ENCODE data around the gene RHPN2. TPM values are rescaled to one million over a fixed set of nuclear protein-coding genes. Genes with fewer than 3 reads are reported as not detected.

Gene RHPN2
- total and polyA plus RNA-seq, 2 of the 13 experiments (the other 11 are each of a cell fraction or from before 2014, with no cell fraction given) = 20.3 to 48.0 TPM

DNA sequence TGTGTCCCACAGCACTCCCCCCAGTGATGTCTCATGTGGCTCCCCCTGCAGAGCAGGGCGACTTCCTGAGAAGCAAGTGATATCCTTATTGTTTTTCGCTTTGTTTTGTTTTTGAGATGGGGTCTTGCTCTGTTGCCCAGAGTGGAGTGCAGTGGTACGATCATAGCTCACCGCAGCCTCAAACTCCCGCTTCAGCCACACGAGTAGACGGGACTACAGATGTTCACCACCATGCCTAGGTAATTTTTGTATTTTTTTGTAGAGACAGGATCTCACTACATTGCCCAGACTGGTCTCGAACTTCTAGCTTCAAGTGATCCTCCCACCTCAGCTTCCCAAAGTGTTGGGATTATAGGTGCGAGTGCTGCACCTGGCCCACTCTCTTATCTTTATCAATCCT, 97.9 kb downstream of the RHPN2 start:
- Histone ChIP-seq H4K20me1 (ENCODE audit: insufficient read depth, low read length) (no peaks in the 10 kb centered on the region), H3K4me1 (ENCODE audit: insufficient read depth, low read length) (peaks cover 12% of the 10 kb centered on the region), H3K27me3 (ENCODE audit: control insufficient read depth in 1 of 2, insufficient read depth in 2 of 2, low read length in 2 of 2) (no peaks in the 10 kb centered on the region; a peak in 1 of 5 replicates), H3K79me2 (ENCODE audit: insufficient read depth, low read length) (peaks cover 9% of the 10 kb centered on the region), H2AFZ (ENCODE audit: low read length) (no peak overlapping the region), H3K27ac (ENCODE audit: extremely low read length, insufficient read depth, low read length) (no peak overlapping the region), H3K9ac (ENCODE audit: insufficient read depth, low read depth, low read length) (no peak overlapping the region), H3K36me3 (replicated peaks in 1 of 2; ENCODE audit: control insufficient read depth in 1 of 2, insufficient read depth in 2 of 2, low read length in 2 of 2) (peaks cover 6 to 11% of the 10 kb centered on the region in 2 experiments; a peak in 4 of 5 replicates), H3K9me3 (ENCODE audit: low read length) (no peaks in the 10 kb centered on the region), H3K4me3 (replicated peaks in 1 of 3; ENCODE audit: insufficient read depth in 1 of 3, low read depth in 2 of 3, low read length in 3 of 3) (no peak overlapping the region), H3K4me2 (ENCODE audit: low read depth, low read length) (no peak overlapping the region)
- intact Hi-C loops (cut with micrococcal nuclease; ENCODE audit: unreplicated experiment) (no loop called here), in situ Hi-C loops (cut with HindIII; ENCODE audit: extremely low pct_ligation_motif_present, low pct_unique_long_range_greater_than_20kb) (no loop called here)
- no peak for FAIRE-seq
- CTCF ChIA-PET (ENCODE audit: low intra/inter-chr PET ratio, low total read pairs) = no interaction called here
- no peak for DNase-seq (ENCODE audit: low spot score)
- POLR2A ChIA-PET = no interaction called here
- no TSS peak for BruUV-seq (replicated peaks)
- TF ChIP-seq SRSF1 (optimal IDR thresholded peaks at IDR 0.05; ENCODE audit: low read depth, low read length) = no peak
- TF ChIP-seq MXD1 (CRISPR knock-in tag; IDR thresholded peaks at IDR 0.05) = no peak
- TF ChIP-seq SP1 (IDR thresholded peaks at IDR 0.05) = no peak
- TF ChIP-seq SP1 (CRISPR knock-in tag; IDR thresholded peaks at IDR 0.05) = no peak
- 97% methylated on average over 9 of the region's 9 CpGs for WGBS (ENCODE audit: low lambda C conversion rate)
- no peak for ATAC-seq

DNA sequence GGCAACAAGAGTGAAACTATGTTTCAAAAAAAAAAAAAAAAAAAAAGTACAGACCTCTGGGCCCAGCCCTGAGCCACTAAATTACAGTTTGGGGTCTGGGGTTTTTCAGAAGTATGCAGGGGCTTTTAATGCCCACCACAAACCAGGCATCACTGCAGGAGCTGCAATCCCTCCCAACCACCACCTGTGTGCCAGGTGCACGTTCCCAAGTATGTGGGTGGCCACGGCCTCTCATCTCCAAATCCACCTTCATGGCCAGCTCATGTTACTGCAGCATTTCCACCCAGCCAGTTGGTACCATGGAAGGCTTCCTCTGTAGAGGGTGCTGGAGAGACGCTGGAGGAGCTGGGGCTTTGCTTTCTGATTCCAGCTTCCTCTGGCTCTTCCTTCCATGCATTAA, 119.4 kb downstream of the RHPN2 start:
- ChIA-PET POLR2A (no interaction called here), CTCF (ENCODE audit: low intra/inter-chr PET ratio, low total read pairs) (no interaction called here)
- no TSS peak for BruUV-seq (replicated peaks)
- Histone ChIP-seq H3K9ac (ENCODE audit: insufficient read depth, low read depth, low read length) (no peak overlapping the region), H3K79me2 (ENCODE audit: insufficient read depth, low read length) (no peaks in the 10 kb centered on the region), H3K27me3 (ENCODE audit: control insufficient read depth in 1 of 2, insufficient read depth in 2 of 2, low read length in 2 of 2) (no peaks in the 10 kb centered on the region), H3K4me2 (ENCODE audit: low read depth, low read length) (no peak overlapping the region), H3K4me1 (ENCODE audit: insufficient read depth, low read length) (no peaks in the 10 kb centered on the region), H2AFZ (ENCODE audit: low read length) (no peak overlapping the region), H3K36me3 (replicated peaks in 1 of 2; ENCODE audit: control insufficient read depth in 1 of 2, insufficient read depth in 2 of 2, low read length in 2 of 2) (peaks cover 4 to 20% of the 10 kb centered on the region in 2 experiments; a peak in 4 of 5 replicates), H3K27ac (ENCODE audit: extremely low read length, insufficient read depth, low read length) (no peak overlapping the region), H4K20me1 (ENCODE audit: insufficient read depth, low read length) (no peaks in the 10 kb centered on the region), H3K9me3 (ENCODE audit: low read length) (no peaks in the 10 kb centered on the region), H3K4me3 (replicated peaks in 1 of 3; ENCODE audit: insufficient read depth in 1 of 3, low read depth in 2 of 3, low read length in 3 of 3) (no peak overlapping the region)
- in situ Hi-C loops (cut with HindIII; ENCODE audit: extremely low pct_ligation_motif_present, low pct_unique_long_range_greater_than_20kb) (no loop called here), intact Hi-C loops (cut with micrococcal nuclease; ENCODE audit: unreplicated experiment) (no loop called here)
- no peak for FAIRE-seq
- ATAC-seq = no peak
- DNase-seq (ENCODE audit: low spot score) = no peak
- WGBS (ENCODE audit: low lambda C conversion rate) = 95% methylated on average over 2 of the region's 3 CpGs
- TF ChIP-seq IRF2 (CRISPR knock-in tag; IDR thresholded peaks at IDR 0.05) (no peak), RFXAP (CRISPR knock-in tag; IDR thresholded peaks at IDR 0.05; ENCODE audit: borderline replicate concordance) (no peak), AHR (CRISPR knock-in tag; IDR thresholded peaks at IDR 0.05) (no peak), BRF2 (CRISPR knock-in tag; IDR thresholded peaks at IDR 0.05) (no peak), PITX1 (CRISPR knock-in tag; IDR thresholded peaks at IDR 0.05) (no peak), TBP (CRISPR knock-in tag; IDR thresholded peaks at IDR 0.05) (no peak), ZNF264 (CRISPR knock-in tag; IDR thresholded peaks at IDR 0.05) (no peak), ZNF605 (CRISPR knock-in tag; IDR thresholded peaks at IDR 0.05) (no peak), DRAP1 (CRISPR knock-in tag; IDR thresholded peaks at IDR 0.05) (no peak), ZFP1 (CRISPR knock-in tag; IDR thresholded peaks at IDR 0.05) (no peak), ZSCAN30 (CRISPR knock-in tag; IDR thresholded peaks at IDR 0.05) (no peak), AGO2 (optimal IDR thresholded peaks at IDR 0.05; ENCODE audit: low read depth, low read length) (no peak), SALL2 (CRISPR knock-in tag; IDR thresholded peaks at IDR 0.05) (no peak), ZKSCAN8 (CRISPR knock-in tag; IDR thresholded peaks at IDR 0.05; ENCODE audit: borderline replicate concordance) (no peak), HDAC2 (CRISPR knock-in tag; IDR thresholded peaks at IDR 0.05) (no peak), REPIN1 (CRISPR knock-in tag; IDR thresholded peaks at IDR 0.05; ENCODE audit: borderline replicate concordance, low read depth) (no peak)
- TF ChIP-seq, protein P1, sequence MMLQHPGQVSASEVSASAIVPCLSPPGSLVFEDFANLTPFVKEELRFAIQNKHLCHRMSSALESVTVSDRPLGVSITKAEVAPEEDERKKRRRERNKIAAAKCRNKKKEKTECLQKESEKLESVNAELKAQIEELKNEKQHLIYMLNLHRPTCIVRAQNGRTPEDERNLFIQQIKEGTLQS (CRISPR knock-in tag; IDR thresholded peaks at IDR 0.05) = no peak

Measured in HepG2 (cell line).